GM18951 (cell line): Measurements from ENCODE around the gene LMTK2.
"Not testable (repeated sequence)": the region's sequence is repeated elsewhere in the genome, so short reads cannot be mapped to it uniquely, and the experiment has no call there.

Source experiments
- POLR2A ChIP-seq: IDR thresholded peaks from 4 replicates; pipeline ENCODE4 v1.6.1; 2011; ENCODE audit warnings: mild to moderate bottlenecking; ENCODE audit not compliant: insufficient read length, insufficient read depth; ENCODE audit errors: extremely low read depth
- in situ Hi-C: fragments of 300-500 bp; cut with MboI; formaldehyde crosslinking; loops from one replicate; pipeline ENCODE4 v1.12.0; 2022; ENCODE audit warnings: low sequenced_read_pairs, mixed read lengths, inconsistent platforms; ENCODE audit not compliant: unreplicated experiment

LMTK2 gene

DNA sequence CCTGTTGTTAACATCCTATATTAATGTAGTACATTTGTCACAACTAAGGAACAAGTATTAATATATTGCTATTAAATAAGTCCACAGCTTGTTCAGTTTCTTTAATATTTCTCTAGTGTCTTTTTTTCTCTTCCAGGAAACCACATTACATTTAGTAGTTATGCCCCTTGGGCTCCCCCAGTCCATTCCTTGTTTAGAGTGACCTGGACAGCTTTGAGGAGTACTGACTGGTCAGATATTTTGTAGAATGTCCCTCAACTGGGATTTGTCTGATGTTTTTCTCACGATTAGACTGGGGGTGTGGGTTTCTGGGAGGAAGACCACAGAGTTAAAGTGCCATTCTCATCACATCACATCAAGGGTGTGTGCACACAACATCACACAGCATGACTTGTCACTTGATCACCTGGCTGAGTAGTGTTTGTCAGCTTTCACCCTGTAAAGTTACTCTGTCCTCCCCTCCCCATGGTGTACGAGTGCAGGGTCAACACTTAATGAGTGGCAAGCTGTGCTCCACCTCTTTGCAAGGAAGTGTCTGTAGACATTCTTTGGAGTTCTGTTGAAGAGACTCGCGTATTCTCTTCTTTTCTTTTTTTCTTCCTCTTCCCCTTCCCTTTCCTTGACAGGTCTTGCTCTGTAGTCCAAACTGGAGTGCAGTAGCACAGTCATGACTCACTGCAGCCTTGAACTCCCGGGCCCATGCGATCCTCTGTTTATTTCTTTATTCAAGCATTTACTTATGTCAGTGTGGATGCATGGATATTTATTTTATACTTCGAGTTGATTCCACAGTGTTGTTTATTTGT is 10.2 kb downstream of the LMTK2 start:
- TF ChIP-seq POLR2A, result no peak
- in situ Hi-C loops, result no loop called here

DNA sequence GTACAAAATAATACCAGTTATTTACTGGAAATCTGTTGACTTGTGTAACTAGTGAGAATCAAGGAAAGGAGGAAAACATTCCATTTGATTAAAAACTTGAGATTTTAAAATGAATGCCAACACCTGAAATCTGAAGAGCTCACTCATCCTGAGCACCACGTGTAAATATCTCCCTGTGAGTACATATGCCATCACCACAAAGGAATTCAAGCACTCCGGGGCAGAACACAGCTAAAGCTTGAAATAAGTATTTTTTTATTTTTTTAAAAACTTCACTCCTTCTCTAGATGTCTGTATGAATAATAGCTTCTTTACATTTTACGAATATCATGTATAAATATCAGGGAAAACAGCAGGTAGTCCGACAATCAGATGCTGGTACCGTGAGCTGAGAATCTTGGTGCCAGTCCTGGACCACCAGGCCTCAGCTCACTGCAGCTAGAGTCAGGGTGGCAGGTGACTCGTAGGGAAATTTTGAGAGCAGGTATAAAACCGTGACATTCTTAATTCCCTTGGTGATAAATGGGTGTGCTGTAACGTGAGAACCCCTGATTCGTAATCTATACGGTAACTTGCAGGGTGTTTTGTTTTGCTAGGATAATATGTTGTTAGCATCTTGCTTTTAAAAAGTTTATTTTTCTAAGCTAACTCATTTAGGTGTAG is 12.7 kb downstream of the LMTK2 start:
- TF ChIP-seq POLR2A, result no peak
- in situ Hi-C loops, result no loop called here

DNA sequence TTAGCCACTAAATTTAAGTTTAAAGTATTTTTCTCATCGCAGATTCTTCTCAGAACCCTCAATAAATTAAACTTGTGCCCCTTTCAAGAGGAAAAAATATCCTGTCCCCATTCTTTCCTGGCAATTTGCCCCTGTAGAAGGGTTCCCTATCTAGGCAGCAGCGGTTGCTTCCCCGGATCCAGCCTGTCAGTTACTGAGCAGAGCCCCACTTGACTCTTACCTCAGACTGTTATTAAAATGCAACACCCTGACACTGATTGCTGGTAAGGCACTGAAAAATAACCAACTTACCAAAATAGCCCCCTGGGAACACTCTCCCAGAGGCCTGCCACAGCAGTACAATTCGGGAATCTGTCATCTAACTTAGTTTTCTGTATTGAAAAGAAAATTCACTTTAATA is 13.9 kb downstream of the LMTK2 start:
- in situ Hi-C loops, result no loop called here
- TF ChIP-seq POLR2A, result no peak

DNA sequence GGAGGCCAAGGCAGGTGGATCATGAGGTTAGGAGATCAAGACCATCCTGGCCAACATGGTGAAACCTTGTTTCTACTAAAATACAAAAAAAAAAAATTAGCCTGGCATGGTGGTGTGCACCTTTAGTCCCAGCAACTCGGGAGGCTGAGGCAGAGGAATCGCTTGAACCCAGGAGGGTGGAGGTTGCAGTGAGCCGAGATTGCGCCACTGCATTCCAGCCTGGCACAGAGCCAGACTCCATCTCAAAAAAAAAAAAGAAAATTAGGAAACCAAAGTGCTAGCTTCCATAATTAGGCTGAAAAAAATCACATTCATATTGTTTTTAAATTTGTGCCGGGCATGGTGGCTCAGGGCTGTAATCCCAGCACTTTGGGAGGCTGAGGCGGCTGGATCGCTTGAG is 14.7 kb downstream of the LMTK2 start:
- in situ Hi-C loops, result not testable (repeated sequence)

DNA sequence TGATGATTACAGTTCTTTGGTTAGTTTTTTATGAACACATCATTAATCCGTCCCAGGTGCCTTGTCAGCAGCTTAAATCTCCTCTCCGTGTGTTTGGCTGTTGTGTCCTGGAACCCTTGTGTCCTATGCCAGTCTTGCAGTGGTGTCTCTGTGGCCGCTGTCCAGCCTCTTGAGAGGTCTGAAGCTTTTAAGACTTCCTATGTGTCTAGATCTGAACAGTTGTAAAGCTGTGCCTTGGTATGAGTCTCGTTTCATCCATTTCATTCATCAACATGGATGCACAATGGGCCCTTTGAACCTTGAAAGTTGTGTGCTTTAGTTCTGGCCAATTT is 16.7 kb downstream of the LMTK2 start:
- in situ Hi-C loops, result no loop called here
- no peak for TF ChIP-seq POLR2A

DNA sequence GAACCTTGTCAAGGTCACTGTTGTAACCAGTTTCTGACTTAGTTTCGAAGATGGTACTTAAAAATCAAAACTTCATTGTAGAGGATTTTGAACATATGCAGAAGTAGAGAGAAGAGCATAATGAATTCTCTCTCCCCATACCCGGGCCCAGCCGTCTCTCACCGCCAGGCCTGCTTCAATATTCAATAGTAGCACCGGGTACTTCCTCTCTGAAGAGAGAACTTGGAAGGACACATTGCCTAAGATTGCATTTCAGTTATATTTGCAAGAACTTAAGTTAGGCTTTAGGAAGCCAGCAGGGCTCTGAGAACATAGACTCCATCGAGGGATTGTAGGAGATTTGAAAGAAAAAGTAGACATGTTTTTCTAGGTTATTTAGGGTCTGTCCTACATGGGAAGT is 19.1 kb downstream of the LMTK2 start:
- TF ChIP-seq POLR2A, result no peak
- in situ Hi-C loops, result no loop called here

DNA sequence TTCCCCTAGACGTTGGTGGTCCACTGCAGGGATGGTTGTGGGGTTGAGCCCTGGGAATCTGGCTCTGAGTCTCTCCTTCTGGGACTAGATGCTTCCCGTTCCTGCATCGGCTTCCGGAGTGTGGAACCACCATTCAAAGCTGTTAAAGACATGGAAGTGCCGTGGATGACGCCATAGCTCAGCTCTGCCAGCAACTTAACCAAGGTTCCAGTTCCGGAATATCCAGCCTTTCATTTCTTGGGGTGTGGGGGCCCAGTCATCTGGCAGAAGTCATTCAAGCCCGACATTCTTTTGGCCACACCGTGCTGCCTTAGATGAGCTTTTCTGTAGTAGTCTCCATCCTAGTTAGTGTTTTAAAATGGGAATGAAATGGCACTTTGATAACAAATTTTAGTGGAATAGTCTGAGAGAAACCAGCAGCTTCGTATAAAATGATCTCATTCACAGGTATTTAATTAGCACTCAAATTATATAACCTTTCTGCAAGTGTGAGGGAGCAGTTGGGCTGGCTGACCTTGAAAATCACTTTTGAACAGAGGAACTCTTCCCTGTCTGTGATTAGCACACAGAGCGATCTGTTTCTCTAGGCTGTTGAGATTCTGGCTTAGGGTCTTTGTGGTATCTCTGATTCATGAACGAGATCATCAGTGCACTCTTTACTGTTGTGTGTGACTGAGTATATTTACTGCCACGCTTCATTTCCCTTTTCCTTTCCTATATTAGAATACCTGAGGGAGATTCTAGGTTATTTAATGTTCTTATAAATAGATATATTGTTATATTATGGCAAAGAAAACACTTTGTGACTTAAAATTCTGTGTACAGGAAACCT is 19.9 kb downstream of the LMTK2 start:
- no peak for TF ChIP-seq POLR2A
- in situ Hi-C loops, result no loop called here

DNA sequence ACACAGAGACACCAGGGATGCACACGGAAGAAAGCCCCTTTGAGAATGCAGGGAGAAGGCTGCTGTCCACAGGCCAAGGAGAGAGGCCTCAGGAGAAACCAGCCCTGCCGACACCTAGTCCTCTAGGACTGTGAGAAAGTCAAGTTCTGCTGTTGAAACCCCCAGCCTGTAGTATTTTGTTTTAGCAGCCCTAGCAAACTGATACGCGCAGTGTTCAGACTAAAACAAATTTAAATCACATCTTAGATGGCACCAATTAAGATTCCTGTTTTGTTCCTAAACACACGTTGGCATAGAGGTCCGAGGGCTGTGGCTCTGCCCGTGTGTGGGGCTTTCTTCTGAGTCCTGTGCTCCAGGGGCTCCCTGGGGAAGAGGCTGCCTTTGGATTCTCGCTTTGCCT is 21.7 kb downstream of the LMTK2 start:
- in situ Hi-C loops, result no loop called here
- TF ChIP-seq POLR2A, result no peak

DNA sequence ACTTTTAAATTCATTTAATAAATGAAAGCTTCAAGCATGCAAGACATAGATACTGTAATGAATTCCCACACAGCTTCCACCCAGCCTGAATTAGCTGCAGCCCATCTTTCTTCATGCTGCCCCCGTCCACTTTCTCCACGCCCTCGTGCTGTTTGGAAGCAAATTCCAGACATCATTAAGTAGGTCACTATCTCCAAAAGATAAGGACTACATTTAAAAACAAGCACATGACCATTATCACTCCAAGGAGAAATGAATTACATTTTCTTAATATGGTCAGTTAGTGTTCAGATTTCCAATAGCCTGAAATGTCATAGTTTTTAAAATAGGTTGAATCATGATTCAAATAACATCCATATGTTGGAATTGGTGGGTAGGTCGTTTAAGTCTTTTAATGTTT is 24.3 kb downstream of the LMTK2 start:
- TF ChIP-seq POLR2A, result no peak
- in situ Hi-C loops, result no loop called here

DNA sequence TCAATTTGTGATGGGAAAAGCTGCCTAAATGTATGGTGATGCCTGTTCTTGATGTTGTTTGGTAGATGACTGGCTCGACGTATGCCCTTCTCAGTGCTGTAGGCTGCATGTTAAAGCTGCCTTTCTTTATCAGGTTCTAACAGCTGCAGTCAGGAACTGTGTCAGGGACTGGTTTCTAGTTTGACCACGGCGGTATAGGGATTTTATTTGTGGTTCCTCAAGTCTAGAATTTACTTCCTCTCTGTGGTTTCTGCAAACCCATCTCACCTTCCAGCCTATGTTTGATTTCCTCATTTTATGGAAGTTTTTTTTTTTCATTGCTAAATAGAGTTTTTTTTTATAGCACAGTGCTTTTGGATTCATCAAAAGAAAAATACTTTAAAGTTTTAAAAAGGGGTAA is 26.5 kb downstream of the LMTK2 start:
- no peak for TF ChIP-seq POLR2A
- in situ Hi-C loops, result no loop called here

DNA sequence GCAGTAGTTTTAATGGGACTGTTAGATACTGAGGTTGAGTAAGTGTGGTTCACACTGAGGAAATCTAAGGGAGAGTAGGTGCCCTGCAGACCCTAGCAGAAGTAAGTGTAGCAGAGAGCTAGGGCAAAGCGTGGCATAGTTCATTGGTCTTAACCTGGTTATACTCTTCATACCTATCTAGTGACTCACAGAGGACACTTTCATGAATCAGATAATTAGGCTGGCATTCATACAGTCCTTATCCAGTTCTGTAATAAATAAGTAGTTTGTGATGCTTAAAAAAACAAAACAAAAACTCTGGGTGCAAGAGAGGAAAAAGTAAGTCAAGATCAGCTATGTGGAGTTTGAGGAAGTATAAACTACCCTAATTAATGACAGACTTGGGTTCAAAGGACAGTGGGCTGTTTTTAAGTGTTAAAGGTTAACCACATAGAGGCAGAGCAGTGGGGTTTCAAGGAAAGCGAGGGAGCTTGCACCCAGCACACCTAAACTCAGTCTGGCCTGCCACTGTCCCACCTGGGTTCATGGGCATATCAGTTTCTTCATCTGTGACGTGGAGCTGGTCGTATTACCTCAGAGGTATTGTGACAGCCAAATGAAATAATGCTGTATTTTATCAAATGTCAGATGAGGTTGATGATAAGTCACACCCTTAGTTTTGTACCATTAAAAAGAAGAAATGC is 27.1 kb downstream of the LMTK2 start:
- in situ Hi-C loops, result no loop called here
- TF ChIP-seq POLR2A, result no peak

DNA sequence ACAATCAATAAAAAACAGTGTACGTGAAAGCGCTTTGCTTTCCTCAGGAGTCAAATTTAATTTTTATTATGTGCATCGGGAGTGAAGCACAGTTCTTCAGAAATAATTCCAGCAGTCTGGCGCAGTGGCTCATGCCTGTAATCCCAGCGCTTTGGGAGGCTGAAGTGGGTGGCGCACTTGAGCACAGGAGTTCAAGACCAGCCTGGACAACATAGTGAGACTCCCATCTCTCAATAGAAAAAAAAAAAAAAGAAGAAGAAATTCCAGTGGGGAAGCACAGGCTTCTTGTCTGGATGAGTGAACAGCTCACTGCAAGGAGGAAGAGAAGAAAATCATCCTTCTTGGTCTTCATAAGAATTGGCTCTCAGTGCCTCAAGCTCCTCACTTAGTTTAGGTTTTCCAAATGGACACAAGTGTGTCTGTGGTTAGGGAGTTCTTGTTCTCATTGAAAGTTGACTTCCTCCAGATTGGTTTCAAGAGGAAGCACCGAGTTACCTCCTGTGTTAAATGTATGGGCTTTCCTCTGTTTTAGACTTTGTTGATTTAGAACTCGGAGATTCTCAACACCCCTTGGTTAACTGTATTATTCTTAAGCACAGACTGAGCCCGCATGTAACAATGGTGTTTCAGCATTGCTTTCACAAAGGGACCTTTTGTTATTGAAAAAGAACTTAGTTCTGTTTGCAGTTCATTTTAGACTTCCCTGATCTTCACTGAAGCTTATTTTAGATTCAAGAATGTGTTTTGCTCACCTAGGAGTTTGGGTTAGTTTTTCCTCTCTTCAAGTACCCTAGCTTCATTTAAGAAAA is 28.0 kb downstream of the LMTK2 start:
- in situ Hi-C loops, result no loop called here
- TF ChIP-seq POLR2A, result no peak
